ENCODE measurements around the gene ARPC4. TPM values are rescaled to one million over a fixed set of nuclear protein-coding genes. Genes with fewer than 3 reads are reported as not detected.

The ARPC4 gene
- total RNA-seq, 1 experiment from 2014 or later: 143 TPM

- Mint-ChIP-seq H3K27me3 (ENCODE audit: low read depth) (peaks cover 17% of the 10 kb centered on the region), H3K27ac (peak overlapping the region; percentile 77), H3K4me3 (no peak overlapping the region), H3K9me3 (no peaks in the 10 kb centered on the region), H3K36me3 (peaks cover 18% of the 10 kb centered on the region), H3K4me1 (peaks cover 23% of the 10 kb centered on the region)
- ChIA-PET POLR2A (interaction anchor here (1.0 to 1.8 kb wide), 2 partner anchors 16 to 20 kb away, joined by 3 to 6 read pairs; partner anchors contain the start of genes ARPC4 and TADA3), CTCF (interaction anchor here (0.7 to 2.1 kb wide), 9 partner anchors 16 to 305 kb away, joined by 3 to 13 read pairs (median 4); partner anchors contain the start of genes ARPC4 and CRELD1)
- TF ChIP-seq EMX1 (CRISPR knock-in tag; IDR thresholded peaks at IDR 0.05) (0 out of 2 replicates have a peak, but pooled peaks have one; percentile 45), ZNF263 (CRISPR knock-in tag; IDR thresholded peaks at IDR 0.05; ENCODE audit: low read depth) (no peak)
- ATAC-seq (peak; percentile 46), DNase-seq (ENCODE audit: low spot score) (peak; percentile 64)
Observed at GRCh38 chr3:9808345-9809037, 15.6 kb downstream of the ARPC4 start.

DNA sequence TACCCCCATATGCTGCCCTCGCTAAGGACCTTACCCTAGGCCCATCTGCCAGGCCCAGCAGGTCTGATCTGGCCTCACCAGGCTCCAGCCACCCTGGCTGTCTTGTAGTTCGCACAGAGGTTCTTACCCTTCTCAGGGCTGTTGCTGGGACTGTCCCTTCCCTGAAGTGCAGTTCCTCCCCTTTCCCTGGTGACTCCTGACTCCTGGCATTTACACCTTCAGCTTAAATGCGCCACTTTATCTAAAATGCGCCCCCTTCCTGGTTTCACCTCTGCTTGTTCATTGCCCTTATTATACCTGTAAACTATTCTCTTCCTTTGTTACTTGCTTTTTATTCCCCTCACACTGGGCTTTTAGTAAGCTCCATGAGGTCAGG is 16.3 kb downstream of the ARPC4 start:
- POLR2A ChIA-PET: no interaction called here

GRCh38 chr3:9809615-9810432 is 16.9 kb downstream of the ARPC4 start, which contains the start of gene TTLL3:
Gene TTLL3 (plus strand): TSS chr3:9810262. CDS start chr3:9810662, 400 bp downstream.
- ATAC-seq: peak; percentile 70
- ChIA-PET POLR2A (no interaction called here), CTCF (interaction anchor here (1.0 to 2.1 kb wide), 2 partner anchors 123 to 137 kb away, joined by 5 read pairs; partner anchors contain the start of gene CRELD1)
- Mint-ChIP-seq H3K4me1 (peaks cover 23% of the 10 kb centered on the region), H3K36me3 (peaks cover 4% of the 10 kb centered on the region), H3K9me3 (no peaks in the 10 kb centered on the region), H3K27ac (peak within 1 kb of the TSS; percentile 85), H3K27me3 (ENCODE audit: low read depth) (peaks cover 17% of the 10 kb centered on the region), H3K4me3 (peak within 1 kb of the TSS; percentile 71)
- peak; percentile 81 for DNase-seq (ENCODE audit: low spot score)
- TF ChIP-seq ZNF671 (CRISPR knock-in tag; IDR thresholded peaks at IDR 0.05) (peak; percentile 21; the same call in 1 of the 2 replicates), EMX1 (CRISPR knock-in tag; IDR thresholded peaks at IDR 0.05) (0 out of 2 replicates have a peak, but pooled peaks have one; percentile 68), CTCF (IDR thresholded peaks at IDR 0.05) (no peak), ATF3 (CRISPR knock-in tag; conservative IDR thresholded peaks at IDR 0.05) (no peak), E2F5 (CRISPR knock-in tag; IDR thresholded peaks at IDR 0.05) (peak; percentile 57; the same call in 1 of the 2 replicates), PRDM15 (CRISPR knock-in tag; IDR thresholded peaks at IDR 0.05) (no peak), SOX15 (CRISPR knock-in tag; IDR thresholded peaks at IDR 0.05) (no peak), E2F4 (CRISPR knock-in tag; IDR thresholded peaks at IDR 0.05; ENCODE audit: borderline replicate concordance, low read depth) (no peak)
- TF ChIP-seq, protein P1, sequence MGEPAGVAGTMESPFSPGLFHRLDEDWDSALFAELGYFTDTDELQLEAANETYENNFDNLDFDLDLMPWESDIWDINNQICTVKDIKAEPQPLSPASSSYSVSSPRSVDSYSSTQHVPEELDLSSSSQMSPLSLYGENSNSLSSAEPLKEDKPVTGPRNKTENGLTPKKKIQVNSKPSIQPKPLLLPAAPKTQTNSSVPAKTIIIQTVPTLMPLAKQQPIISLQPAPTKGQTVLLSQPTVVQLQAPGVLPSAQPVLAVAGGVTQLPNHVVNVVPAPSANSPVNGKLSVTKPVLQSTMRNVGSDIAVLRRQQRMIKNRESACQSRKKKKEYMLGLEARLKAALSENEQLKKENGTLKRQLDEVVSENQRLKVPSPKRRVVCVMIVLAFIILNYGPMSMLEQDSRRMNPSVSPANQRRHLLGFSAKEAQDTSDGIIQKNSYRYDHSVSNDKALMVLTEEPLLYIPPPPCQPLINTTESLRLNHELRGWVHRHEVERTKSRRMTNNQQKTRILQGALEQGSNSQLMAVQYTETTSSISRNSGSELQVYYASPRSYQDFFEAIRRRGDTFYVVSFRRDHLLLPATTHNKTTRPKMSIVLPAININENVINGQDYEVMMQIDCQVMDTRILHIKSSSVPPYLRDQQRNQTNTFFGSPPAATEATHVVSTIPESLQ (CRISPR knock-in tag; IDR thresholded peaks at IDR 0.05): no peak

More for the DNA sequence above, 16.3 kb downstream of the ARPC4 start:
- peak overlapping the region; percentile 85 for H3K27ac Mint-ChIP-seq
- DNase-seq (ENCODE audit: low spot score): no peak
- H3K36me3 Mint-ChIP-seq: peaks cover 10% of the 10 kb centered on the region
- peaks cover 23% of the 10 kb centered on the region for H3K4me1 Mint-ChIP-seq
- H3K4me3 Mint-ChIP-seq: peak overlapping the region; percentile 71
- TF ChIP-seq, protein P2, sequence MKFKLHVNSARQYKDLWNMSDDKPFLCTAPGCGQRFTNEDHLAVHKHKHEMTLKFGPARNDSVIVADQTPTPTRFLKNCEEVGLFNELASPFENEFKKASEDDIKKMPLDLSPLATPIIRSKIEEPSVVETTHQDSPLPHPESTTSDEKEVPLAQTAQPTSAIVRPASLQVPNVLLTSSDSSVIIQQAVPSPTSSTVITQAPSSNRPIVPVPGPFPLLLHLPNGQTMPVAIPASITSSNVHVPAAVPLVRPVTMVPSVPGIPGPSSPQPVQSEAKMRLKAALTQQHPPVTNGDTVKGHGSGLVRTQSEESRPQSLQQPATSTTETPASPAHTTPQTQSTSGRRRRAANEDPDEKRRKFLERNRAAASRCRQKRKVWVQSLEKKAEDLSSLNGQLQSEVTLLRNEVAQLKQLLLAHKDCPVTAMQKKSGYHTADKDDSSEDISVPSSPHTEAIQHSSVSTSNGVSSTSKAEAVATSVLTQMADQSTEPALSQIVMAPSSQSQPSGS (CRISPR knock-in tag; IDR thresholded peaks at IDR 0.05; ENCODE audit: borderline replicate concordance, low read depth): no peak
- no peak for TF ChIP-seq ZNF138 (CRISPR knock-in tag; conservative IDR thresholded peaks at IDR 0.05)
- H3K9me3 Mint-ChIP-seq: no peaks in the 10 kb centered on the region
- CTCF ChIA-PET: interaction anchor here (1.0 to 2.1 kb wide), 6 partner anchors 16 to 137 kb away, joined by 3 to 13 read pairs (median 4); partner anchors contain the start of genes ARPC4 and CRELD1
- peak; percentile 2; the same call in 1 of the 2 replicates for ATAC-seq
- peaks cover 17% of the 10 kb centered on the region for H3K27me3 Mint-ChIP-seq (ENCODE audit: low read depth)

Measured in WTC11 (cell line).